ENCODE data around the gene LRRC27. TPM values are rescaled to one million over a fixed set of nuclear protein-coding genes. Genes with fewer than 3 reads are reported as not detected.
"Not testable (repeated sequence)": the region's sequence is repeated elsewhere in the genome, so short reads cannot be mapped to it uniquely, and the experiment has no call there.

Gene LRRC27
- total RNA-seq, 1 donor from 2014 or later = 3.1 TPM

- intact Hi-C loops (cut with micrococcal nuclease) = no loop called here
Observed at GRCh38 chr10:132370426-132371340, 38.7 kb downstream of the LRRC27 start.

DNA sequence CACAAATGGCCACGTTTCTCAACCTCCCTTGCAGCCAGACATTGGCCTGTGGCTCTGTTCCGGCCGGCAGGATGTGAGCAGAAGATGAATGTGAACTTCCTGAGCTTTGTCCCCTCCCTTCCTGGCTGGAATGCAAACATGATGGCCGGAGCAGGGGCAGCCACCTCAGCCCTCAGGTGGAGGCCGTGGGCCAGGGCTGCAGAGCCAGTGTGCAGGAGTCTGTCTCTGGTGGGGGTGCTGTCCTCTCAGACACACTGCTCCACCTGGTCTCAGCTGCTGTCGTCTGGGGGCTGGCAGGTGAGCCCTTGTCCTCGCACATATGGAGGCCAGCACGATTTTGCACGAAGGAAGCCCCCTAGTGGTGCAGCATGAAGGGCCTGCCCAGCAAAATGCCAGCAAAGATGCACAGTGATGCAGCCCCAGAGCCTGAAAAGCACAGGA is 39.7 kb downstream of the LRRC27 start:
- intact Hi-C loops (cut with micrococcal nuclease) = no loop called here

- intact Hi-C loops (cut with micrococcal nuclease) = no loop called here
Observed at GRCh38 chr10:132372516-132373095, 40.6 kb downstream of the LRRC27 start.

DNA sequence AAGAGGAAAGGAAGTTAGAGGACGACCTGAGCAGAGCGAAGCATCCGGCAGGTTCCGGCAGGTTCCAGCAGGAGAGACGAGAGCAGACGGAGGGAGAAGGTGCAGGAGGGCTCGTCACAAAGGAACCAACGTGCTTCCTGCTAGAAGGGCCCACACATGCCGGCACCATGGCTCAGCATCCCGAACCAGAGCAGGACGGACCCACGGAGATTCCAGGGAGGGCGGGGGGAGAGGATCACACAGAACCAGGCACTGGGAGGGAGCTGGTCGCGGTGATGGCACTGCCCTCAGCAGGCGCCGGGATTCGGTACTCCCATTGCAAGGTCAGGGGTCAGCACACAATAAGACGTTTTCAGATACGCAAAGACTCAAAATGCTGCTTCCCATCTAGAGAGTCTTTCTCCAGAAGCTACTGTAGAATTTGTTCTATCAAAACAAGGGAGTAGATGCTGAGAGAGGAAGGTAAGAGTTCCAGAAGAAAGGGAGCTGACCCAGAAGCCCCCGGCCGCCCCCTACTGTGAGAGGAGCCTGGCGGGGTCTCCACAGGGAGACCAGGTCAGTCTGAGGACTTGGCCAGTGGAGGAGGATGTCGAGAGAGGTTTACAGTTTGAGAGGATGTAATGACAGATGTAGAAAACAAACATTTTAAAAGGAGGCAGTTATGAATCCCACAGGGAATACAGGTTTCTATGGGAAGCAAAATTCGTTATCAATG is 41.4 kb downstream of the LRRC27 start:
- intact Hi-C loops (cut with micrococcal nuclease) = no loop called here

DNA sequence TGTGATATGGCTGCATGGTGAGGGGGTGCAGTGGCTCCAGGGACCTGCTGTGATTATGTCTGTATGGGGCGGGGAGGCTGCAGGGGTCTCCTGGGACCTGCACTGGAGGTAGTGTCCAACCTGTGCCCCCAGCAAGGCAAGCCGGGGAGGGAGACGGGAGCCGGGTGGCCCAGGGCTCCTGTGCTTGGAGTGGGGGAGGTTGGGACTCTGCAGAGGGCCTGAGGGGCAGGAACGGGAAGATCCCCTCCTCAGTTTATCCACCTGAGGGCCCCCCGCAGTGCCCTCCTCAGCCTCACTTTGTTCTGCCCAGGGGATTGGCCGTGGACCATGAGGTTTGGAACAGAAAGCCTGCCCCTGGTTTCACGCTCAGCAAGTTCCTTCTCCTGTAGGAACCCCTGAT is 42.2 kb downstream of the LRRC27 start:
- intact Hi-C loops (cut with micrococcal nuclease) = no loop called here

DNA sequence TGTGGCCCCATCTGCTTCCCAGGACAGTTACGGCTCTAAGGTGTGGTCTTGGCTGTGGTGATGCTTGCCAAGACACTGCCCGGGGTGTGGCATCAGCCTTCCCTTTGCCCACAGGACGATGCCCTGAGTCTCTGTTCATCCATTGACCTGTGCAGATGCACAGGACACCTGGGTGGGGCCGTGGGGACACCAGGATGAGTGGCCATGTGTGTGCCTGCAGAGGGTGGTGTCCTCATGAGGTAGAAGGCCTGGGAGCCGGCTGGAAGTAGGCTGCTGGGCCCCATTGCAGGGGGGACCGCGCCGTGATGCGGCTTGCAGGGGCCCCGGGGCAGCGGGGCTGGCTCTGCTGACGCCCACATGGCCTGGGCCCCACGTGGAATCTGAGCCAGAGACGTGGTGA is 42.6 kb downstream of the LRRC27 start:
- intact Hi-C loops (cut with micrococcal nuclease) = no loop called here

DNA sequence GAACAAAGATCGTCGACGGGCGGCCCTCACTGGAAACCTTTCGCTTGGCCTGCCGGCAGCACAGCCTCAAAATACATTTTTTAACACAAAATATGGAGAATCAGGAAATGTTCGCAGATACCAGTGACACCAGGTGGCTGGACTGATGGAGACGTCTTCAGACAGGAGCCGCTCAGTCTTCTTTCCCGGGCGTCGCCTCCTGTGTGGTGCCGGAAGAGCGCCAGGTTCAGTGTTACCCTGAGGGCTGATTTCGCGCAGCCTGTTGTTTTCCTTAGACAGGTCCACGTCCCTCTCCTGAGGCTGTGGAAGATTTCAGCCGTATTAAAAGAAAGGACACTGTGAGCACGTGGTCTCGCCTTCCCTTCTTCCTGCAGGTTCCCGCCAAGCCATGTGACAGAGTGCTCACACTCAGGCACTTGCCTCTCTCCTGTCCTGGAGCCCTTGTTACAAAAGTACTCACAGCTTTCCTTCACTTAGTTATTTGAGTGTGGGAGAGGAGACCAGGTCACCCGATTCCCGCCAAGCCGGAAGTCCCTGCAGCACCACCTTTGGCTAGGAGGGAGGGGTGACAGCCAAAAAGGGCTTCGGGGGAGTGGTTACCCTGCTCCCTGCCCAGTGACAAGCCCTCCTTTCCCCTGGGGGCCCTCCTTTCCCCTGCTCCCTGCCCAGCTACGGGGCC is 43.3 kb downstream of the LRRC27 start:
- intact Hi-C loops (cut with micrococcal nuclease) = no loop called here

- intact Hi-C loops (cut with micrococcal nuclease) = no loop called here
Observed at GRCh38 chr10:132375795-132376297, 43.9 kb downstream of the LRRC27 start.

DNA sequence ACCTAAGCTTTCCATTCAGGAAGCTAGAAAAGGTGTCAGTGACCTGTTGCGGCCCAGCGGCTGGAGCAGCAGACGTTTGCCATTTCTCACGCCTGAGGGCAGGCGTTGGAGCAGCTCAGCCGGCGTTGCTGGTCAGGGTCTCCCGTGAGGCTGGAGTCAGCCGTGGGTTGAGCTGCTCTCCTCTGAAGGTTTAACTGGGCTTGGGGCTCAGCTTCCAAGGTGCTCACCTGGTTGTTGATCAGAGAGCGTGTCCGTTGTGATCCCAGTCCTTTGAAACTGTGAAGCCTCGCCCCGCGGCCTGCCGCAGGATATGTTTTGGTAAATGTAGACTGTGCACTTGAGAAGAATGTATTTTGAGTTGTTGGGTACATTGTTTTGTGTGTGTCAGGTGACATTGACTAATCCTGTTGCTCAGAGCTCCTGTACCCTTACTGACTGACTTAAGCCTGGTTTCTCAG is 44.4 kb downstream of the LRRC27 start:
- intact Hi-C loops (cut with micrococcal nuclease) = no loop called here

DNA sequence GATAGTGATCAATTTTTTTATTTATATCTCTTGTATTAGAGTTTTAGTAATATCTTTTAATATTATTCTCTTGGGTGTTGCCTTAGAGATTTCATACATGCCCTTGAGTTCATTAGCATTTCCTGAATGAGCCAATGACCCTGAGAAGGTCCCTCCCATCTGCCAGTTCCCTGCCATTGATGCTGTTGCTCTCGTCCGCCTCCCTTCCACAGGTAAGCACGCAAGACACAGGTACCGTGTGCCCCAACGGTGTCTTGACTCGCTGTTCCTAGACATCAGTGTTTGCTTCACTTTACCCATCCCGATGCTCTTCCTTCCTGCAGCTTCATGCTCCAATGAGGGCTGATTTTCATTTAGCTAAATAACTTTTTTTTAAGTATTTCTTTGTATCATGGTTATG is 45.3 kb downstream of the LRRC27 start:
- intact Hi-C loops (cut with micrococcal nuclease) = no loop called here

GRCh38 chr10:132379026-132379425 is 47.0 kb downstream of the LRRC27 start:
- intact Hi-C loops (cut with micrococcal nuclease) = not testable (repeated sequence)

DNA sequence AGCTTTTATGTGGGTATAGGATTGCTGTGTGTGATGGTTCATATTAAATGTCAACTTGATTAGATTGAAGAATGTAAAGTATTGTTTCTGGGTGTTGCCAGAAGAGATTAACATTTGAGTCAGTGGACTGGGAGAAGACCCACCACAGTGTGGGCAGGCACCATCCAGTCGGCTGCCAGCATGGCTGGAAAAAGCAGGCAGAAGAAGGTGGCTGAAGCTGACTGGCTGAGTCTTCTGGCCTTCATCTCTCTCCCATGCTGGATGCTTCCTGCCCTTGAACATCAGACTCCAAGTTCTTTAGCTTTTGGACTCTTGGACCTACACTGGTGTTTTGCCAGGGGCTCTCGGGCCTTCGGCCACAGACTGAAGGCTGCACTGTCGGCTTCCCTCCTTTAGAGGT is 49.0 kb downstream of the LRRC27 start:
- intact Hi-C loops (cut with micrococcal nuclease) = not testable (repeated sequence)

DNA sequence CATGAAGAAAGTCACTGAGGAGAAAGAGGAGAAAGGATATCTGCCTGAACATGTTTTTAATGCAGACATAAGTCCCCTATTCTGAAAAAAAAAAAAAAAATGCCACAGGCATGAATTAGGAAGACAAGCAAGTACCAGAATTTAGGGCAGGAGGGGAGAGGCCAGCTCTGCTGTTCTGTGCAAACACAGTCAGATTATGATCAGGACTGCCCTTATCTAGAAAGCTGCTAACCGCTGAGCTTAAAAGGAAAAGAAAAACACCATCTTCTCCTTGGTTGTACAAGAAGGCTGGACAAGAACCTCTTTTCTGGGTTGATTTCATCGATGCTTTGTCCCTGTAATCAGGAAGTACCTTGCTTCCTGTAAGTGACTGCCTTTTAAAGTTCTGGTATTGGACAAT is 49.7 kb downstream of the LRRC27 start:
- intact Hi-C loops (cut with micrococcal nuclease) = no loop called here

- intact Hi-C loops (cut with micrococcal nuclease) = no loop called here
Observed at GRCh38 chr10:132382231-132382922, 50.4 kb downstream of the LRRC27 start.

DNA sequence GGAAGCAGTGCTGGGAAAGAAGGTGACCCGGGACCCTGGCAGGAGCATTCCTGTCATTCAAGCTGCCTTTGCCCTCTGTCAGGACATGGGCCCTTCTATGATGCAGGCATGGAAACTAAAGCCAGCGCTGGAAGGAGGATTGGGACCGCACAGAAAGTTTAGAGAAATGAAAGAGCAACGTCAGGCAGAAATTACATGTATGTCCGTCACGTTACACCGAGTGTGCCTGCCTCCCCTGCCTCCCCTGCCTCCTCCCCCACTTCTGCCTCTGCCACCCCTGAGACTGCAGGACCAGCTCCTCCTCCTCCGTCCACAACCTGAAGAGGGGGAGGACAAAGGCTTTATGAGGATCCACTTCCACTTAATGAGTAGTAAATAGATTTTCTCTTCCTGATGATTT is 51.1 kb downstream of the LRRC27 start:
- intact Hi-C loops (cut with micrococcal nuclease) = no loop called here

GRCh38 chr10:132383751-132384196 is 51.8 kb downstream of the LRRC27 start:
- intact Hi-C loops (cut with micrococcal nuclease) = no loop called here

DNA sequence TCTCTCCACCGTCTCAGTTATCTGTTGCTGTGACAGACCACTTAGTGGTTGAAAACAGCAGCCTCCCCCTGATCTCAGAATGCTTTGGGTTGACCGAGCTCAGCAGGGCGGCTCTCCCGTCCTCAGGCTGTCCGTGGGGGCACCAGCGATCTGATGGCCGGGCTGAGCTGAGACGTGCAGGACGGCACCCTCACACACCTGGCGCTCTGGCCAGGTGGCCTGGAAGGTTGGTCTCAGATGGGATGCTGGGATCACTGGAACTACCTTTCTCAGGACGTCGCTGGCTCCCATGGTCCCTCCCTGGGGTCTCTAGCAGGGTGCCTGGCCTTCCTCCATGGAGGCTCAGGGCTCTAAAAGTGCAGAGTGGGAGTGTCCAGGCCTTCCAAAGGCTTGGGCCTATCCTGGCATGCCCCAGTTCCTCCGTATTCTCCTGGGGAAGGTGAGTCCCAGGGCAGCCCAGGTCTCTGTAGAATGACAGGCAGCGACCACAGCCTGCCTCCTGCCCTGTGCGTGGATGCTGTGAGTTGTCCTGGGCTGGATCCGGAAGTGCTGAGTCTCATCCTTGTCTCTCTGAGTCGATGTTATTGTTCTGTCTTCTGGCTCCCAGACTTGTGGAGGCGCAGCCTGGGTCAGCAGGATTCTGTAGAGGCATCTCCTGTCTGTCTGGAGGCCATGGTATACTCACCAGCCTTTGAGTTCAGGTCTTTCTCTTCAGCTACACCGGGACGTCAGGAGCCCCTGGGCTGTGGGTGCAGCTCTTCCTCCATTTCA is 52.8 kb downstream of the LRRC27 start:
- intact Hi-C loops (cut with micrococcal nuclease) = loop anchor here (5.0 kb wide), 1 partner anchor 252 kb away; no protein-coding TSS in a partner anchor

GRCh38 chr10:132385389-132385667 is 53.3 kb downstream of the LRRC27 start:
- intact Hi-C loops (cut with micrococcal nuclease) = loop anchor here (5.0 kb wide), 1 partner anchor 252 kb away; no protein-coding TSS in a partner anchor

DNA sequence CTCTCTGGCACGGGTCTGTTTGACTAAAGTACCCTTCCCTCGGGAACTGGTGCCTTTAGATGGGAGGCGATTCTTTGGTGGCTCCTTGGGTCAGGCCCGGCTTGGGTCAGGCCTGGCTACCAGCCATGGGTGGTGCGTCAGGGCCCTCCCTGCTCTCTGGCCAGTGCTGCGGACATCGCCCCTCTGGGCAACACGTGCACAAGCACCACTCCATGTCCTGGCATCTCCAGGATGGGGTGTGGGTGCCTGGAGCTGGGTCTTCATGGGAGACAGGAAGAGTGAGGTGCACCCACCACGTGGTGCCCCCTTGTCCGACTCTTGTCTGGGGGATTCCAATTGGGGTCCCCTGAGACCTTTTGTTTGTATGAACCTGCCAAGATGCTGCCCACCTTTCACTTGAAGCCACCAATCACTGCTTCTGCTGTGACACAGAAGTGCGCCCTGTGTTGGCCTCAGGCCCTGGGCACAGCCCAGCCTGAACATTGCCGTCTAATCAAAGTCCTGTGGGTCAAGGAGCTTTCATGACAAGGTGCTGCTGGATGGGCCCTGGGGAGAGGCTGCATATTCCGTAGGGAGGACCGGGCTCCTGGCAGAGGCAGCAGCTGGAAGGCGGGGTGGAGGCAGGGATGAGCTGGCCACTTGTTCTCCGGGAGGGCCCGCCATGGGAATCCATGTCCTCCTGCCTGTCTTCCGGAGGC is 53.9 kb downstream of the LRRC27 start:
- intact Hi-C loops (cut with micrococcal nuclease) = loop anchor here (5.0 kb wide), 1 partner anchor 251 kb away; no protein-coding TSS in a partner anchor
